ENCODE data around the gene NHSL2.
"Not testable (repeated sequence)": the region's sequence is repeated elsewhere in the genome, so short reads cannot be mapped to it uniquely, and the experiment has no call there.

The NHSL2 gene

GRCh38 chrX:71873459-71873833 is 37.2 kb upstream of the NHSL2 start:
- Histone ChIP-seq H3K4me3 (ENCODE audit: low read depth, low read length) (no peak overlapping the region), H3K27ac (no peak overlapping the region), H3K9me3 (ENCODE audit: severe bottlenecking) (peaks cover 7% of the 10 kb centered on the region), H3K36me3 (no peaks in the 10 kb centered on the region), H3K27me3 (ENCODE audit: insufficient read depth, low read depth, severe bottlenecking) (peaks cover 29% of the 10 kb centered on the region)
- TF ChIP-seq CTCF (IDR thresholded peaks at IDR 0.05; ENCODE audit: low read depth, low read length) = no peak
- no peak for DNase-seq

- H3K27ac ChIP-seq; DNase-seq; H3K4me3 ChIP-seq (ENCODE audit: low read depth, low read length); H3K36me3 ChIP-seq; H3K9me3 ChIP-seq (ENCODE audit: severe bottlenecking): not testable (repeated sequence)
- peaks cover 19% of the 10 kb centered on the region for H3K27me3 ChIP-seq (ENCODE audit: insufficient read depth, low read depth, severe bottlenecking)
Measured at GRCh38 chrX:71876841-71877240, 33.8 kb upstream of the NHSL2 start.

- Histone ChIP-seq H3K36me3 (no peaks in the 10 kb centered on the region), H3K27ac (no peak overlapping the region), H3K27me3 (ENCODE audit: insufficient read depth, low read depth, severe bottlenecking) (no peaks in the 10 kb centered on the region), H3K9me3 (ENCODE audit: severe bottlenecking) (no peaks in the 10 kb centered on the region), H3K4me3 (ENCODE audit: low read depth, low read length) (no peak overlapping the region)
- DNase-seq = no peak
- no peak for TF ChIP-seq CTCF (IDR thresholded peaks at IDR 0.05; ENCODE audit: low read depth, low read length)
Measured at GRCh38 chrX:71885099-71885498, 25.5 kb upstream of the NHSL2 start.

GRCh38 chrX:71895607-71896006 is 15.0 kb upstream of the NHSL2 start:
- Histone ChIP-seq H3K27ac (no peak overlapping the region), H3K36me3 (no peaks in the 10 kb centered on the region), H3K27me3 (ENCODE audit: insufficient read depth, low read depth, severe bottlenecking) (no peaks in the 10 kb centered on the region), H3K4me3 (ENCODE audit: low read depth, low read length) (no peak overlapping the region), H3K9me3 (ENCODE audit: severe bottlenecking) (no peaks in the 10 kb centered on the region)
- no peak for DNase-seq
- no peak for TF ChIP-seq CTCF (IDR thresholded peaks at IDR 0.05; ENCODE audit: low read depth, low read length)

- H3K27ac ChIP-seq = no peak overlapping the region
- H3K9me3 ChIP-seq (ENCODE audit: severe bottlenecking) = no peaks in the 10 kb centered on the region
- H3K36me3 ChIP-seq = no peaks in the 10 kb centered on the region; the same call in 1 of the 2 replicates
- H3K27me3 ChIP-seq (ENCODE audit: insufficient read depth, low read depth, severe bottlenecking) = peaks cover 5% of the 10 kb centered on the region
- DNase-seq = no peak
- TF ChIP-seq CTCF (IDR thresholded peaks at IDR 0.05; ENCODE audit: low read depth, low read length) = no peak
- H3K4me3 ChIP-seq (ENCODE audit: low read depth, low read length) = no peak overlapping the region
Measured at GRCh38 chrX:71906144-71906543, 4.5 kb upstream of the NHSL2 start.

- Histone ChIP-seq H3K27ac (no peak overlapping the region), H3K9me3 (ENCODE audit: severe bottlenecking) (no peaks in the 10 kb centered on the region), H3K27me3 (ENCODE audit: insufficient read depth, low read depth, severe bottlenecking) (peaks cover 5% of the 10 kb centered on the region), H3K36me3 (no peaks in the 10 kb centered on the region; the same call in 1 of the 2 replicates), H3K4me3 (ENCODE audit: low read depth, low read length) (no peak overlapping the region)
- no peak for DNase-seq
- no peak for TF ChIP-seq CTCF (IDR thresholded peaks at IDR 0.05; ENCODE audit: low read depth, low read length)
Measured at GRCh38 chrX:71908387-71908786, 2.3 kb upstream of the NHSL2 start.

Measured in WERI-Rb-1 (cell line).